GM19455 (cell line): ENCODE measurements around the gene SCT.

ENCODE experiments used
- ATAC-seq: cut with Tn5 transposase; IDR thresholded peaks from one replicate; pipeline ENCODE4 v1.9.1; 2021; ENCODE audit not compliant: unreplicated experiment

The SCT gene

GRCh38 chr11:611001-611996, 15.7 kb downstream of the SCT start:
- no peak for ATAC-seq

- no peak for ATAC-seq
Measured at GRCh38 chr11:610146-610801, 16.7 kb downstream of the SCT start.

GRCh38 chr11:609341-609811, 17.6 kb downstream of the SCT start:
- no peak for ATAC-seq

GRCh38 chr11:608791-609251, 18.2 kb downstream of the SCT start:
- ATAC-seq = no peak

- no peak for ATAC-seq
Measured at GRCh38 chr11:607971-608659, 18.9 kb downstream of the SCT start.

GRCh38 chr11:607020-607780, 19.8 kb downstream of the SCT start:
- ATAC-seq = no peak

- ATAC-seq = no peak
Measured at GRCh38 chr11:606245-606644, 20.7 kb downstream of the SCT start.

- no peak for ATAC-seq
Measured at GRCh38 chr11:605286-606129, 21.5 kb downstream of the SCT start.

- ATAC-seq = no peak
Measured at GRCh38 chr11:603154-603553, 23.8 kb downstream of the SCT start.

- no peak for ATAC-seq
Measured at GRCh38 chr11:601573-602245, 25.3 kb downstream of the SCT start.

GRCh38 chr11:598005-598680, 28.8 kb downstream of the SCT start:
- no peak for ATAC-seq

GRCh38 chr11:597166-597725, 29.7 kb downstream of the SCT start:
- no peak for ATAC-seq

GRCh38 chr11:596374-596773, 30.6 kb downstream of the SCT start:
- ATAC-seq = no peak

GRCh38 chr11:595400-595799, 31.6 kb downstream of the SCT start:
- ATAC-seq = no peak

GRCh38 chr11:593347-593746, 33.6 kb downstream of the SCT start:
- ATAC-seq = no peak

- no peak for ATAC-seq
Measured at GRCh38 chr11:592918-593317, 34.1 kb downstream of the SCT start.

- ATAC-seq = no peak
Measured at GRCh38 chr11:592501-592900, 34.5 kb downstream of the SCT start.

GRCh38 chr11:590997-591396, 36.0 kb downstream of the SCT start:
- ATAC-seq = no peak
